ENCODE data around the gene ZNF593.

Gene ZNF593

DNA sequence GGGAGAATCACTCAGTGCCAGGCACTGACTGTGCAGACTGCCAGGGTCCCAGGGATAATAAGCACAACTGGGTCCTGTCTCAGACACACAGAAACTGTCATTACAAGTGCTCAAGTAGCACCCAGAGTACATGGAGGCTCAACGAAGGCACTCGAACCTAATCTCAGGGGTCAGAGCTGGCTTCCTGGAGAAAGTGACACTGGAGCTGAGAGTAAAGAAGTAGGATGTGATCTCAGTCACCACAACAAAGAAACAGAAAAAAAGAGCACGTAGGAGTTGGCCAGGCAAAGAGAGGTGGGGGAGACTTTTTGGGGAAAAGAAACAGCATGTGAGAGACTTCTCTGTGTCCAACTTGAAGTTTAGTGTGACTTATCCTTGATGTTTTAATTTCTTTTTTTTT is 22.0 kb downstream of the ZNF593 start:
- no peak for DNase-seq (ENCODE audit: low read depth, low spot score)
- no peak overlapping the region for H3K27ac ChIP-seq

DNA sequence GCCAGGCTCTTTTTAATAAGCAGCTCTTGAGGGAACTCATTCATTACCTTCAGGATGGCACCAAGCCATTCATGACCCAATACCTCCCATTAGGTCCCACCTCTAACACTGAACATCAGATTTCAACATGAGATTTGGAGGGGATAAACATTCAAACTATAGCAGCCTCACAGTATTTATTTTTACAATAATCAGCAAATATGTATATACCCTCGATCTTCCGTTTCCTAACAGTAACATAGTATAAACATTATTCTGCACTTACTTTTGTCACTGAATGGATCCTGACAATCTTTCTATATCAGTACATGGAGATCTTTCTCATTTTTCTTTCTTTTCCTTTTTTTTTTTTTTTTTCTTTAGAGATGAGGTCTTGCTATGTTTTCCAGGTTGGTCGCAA is 26.1 kb downstream of the ZNF593 start:
- H3K27ac ChIP-seq = no peak overlapping the region
- DNase-seq (ENCODE audit: low read depth, low spot score) = no peak

- no peak overlapping the region for H3K27ac ChIP-seq
- DNase-seq (ENCODE audit: low read depth, low spot score) = no peak
Measured at GRCh38 chr1:26197301-26197700, 27.6 kb downstream of the ZNF593 start.

DNA sequence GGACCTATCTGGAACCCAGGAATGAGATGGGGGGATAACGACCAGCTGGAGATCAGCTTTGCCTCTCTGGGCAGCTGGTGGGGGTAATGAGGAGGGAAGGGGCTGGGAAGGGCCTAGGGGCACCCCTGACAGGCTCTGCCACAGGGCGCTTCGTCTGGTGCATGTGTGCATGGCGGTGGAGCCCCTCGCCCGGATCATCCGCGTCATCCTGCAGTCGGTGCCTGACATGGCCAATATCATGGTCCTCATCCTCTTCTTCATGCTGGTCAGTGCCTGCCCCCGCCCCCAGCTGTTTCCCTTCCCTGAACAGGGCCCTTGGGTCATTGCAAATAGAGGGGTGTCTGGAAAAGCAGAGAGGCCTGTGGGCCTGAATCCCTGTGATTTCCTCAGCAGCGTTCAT is 28.1 kb downstream of the ZNF593 start:
- no peak for DNase-seq (ENCODE audit: low read depth, low spot score)
- H3K27ac ChIP-seq = no peak overlapping the region

- H3K27ac ChIP-seq = no peak overlapping the region
- DNase-seq (ENCODE audit: low read depth, low spot score) = no peak
Measured at GRCh38 chr1:26200413-26200812, 30.7 kb downstream of the ZNF593 start.

DNA sequence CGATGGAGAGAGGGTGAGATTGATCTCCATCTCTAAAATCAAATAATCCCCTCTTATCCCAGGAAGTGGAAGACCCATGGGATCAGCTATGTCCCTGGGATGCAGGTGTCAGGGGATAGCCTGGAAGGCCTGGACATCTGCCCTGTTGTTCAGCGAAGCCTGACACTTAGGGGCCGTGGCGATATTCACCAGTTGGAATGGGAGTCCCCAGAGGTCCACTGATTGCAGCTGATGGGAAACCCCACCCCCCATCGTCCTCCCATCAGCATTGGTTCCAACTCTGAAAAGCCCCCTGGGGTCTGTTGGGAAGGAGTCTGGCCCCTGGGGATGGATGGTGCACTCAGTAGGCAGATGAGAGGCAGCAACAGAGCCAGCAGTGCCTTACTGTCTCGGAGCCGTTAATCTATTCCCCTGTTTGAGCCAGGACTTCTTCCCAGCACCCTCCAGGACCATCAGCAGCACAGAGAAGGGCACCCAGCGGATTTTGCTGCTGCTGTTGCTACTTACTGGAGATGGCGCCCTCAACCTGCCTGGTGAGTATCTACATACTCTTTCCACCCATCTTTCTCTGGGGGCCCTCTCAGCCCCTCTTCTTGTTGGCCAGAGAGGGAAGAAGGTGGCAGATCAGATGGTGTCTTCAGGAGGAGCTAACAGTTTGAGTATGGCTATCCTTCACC is 34.1 kb downstream of the ZNF593 start:
- no peak for DNase-seq (ENCODE audit: low read depth, low spot score)
- H3K27ac ChIP-seq = no peak overlapping the region

GRCh38 chr1:26210147-26210870 is 40.6 kb downstream of the ZNF593 start:
- no peak overlapping the region for H3K27ac ChIP-seq
- DNase-seq (ENCODE audit: low read depth, low spot score) = no peak

- H3K27ac ChIP-seq = no peak overlapping the region
- DNase-seq (ENCODE audit: low read depth, low spot score) = no peak
Measured at GRCh38 chr1:26212726-26213125, 43.0 kb downstream of the ZNF593 start.

DNA sequence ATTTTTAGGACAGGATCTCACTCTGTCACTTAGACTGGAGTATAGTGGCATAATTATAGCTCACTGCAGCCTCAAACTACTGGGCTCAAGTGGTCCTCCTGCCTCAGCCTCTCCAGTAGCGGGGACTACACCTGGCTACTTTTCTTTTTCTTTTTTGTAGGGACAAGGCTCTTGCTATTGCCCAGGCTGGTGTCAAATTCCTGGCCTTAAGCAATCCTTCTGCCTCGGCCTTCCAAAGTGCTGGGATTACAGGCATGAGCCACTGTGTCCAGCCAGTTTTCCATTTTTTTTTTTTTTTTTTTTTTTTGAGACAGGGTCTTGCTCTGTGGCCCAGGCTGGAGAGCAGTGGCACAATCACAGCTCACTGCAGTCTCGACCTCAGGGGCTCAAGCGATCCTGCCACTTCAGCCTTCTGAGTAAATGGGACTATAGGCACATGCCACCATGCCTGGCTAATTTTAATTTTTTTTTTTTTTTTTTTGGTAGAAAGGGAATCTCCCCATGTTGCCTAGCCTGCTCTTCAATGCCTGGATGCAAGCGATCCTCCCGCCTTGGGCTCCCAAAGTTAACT is 43.7 kb downstream of the ZNF593 start:
- DNase-seq (ENCODE audit: low read depth, low spot score) = no peak

GRCh38 chr1:26215246-26215645 is 45.5 kb downstream of the ZNF593 start:
- no peak overlapping the region for H3K27ac ChIP-seq

More for the DNA sequence above, 43.7 kb downstream of the ZNF593 start:
- H3K27ac ChIP-seq = no peak overlapping the region

GRCh38 chr1:26218906-26219494 is 49.3 kb downstream of the ZNF593 start:
- no peak overlapping the region for H3K27ac ChIP-seq

More at GRCh38 chr1:26215246-26215645, 45.5 kb downstream of the ZNF593 start:
- no peak for DNase-seq (ENCODE audit: low read depth, low spot score)

More at GRCh38 chr1:26218906-26219494, 49.3 kb downstream of the ZNF593 start:
- DNase-seq (ENCODE audit: low read depth, low spot score) = no peak
